GM21360 (cell line): ENCODE data around the gene TTC7B.

Source experiments
- ATAC-seq: cut with Tn5 transposase; IDR thresholded peaks from one replicate; pipeline ENCODE4 v1.9.1; 2021; ENCODE audit warnings: mild to moderate bottlenecking, moderate library complexity; ENCODE audit not compliant: unreplicated experiment

The TTC7B gene

DNA sequence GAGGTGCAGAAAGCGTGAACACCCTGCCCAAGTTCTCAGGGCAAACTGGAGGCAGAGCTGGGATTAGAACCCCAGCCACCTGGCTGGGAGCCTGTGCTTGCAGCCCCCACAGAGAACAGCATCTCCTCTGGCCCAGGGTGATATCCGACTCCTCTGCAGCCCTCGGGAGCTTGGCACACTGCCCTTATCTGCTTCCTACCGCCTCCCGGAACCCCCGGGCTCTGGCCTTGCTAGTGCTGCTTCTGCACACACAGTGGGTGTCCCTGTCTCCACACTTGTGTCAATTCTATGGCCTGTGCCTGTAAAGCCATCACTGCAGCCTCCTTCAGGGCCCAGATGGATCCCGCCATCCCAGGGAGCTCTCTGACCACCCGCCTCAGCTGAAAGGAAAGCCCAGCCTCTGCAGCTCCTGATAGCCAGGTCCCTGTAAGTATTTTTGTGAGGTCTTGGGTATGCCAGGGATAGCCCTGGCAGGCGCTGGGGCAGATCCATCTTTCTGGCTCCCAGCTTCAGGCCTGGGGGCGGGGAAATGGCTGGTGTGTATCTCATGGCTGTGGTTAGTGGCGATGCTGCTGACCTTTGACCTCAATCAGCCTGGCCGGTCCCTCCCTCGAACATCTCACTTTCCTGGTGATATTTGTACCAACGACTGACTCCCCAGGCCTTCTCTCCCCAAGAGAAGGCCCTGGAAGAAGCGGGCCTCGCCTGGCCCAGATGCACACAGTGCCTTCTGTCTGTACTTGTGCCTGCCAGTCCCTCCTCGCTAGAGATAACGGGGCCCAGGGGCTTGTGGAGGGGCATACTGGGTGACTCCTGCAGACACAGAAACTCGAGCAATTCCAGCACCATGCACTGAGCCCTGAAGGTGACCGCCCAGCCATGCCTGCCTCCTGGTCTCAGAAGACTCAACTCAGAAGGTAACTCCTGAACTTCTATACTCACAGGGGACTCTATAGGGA is 235.6 kb downstream of the TTC7B start:
- ATAC-seq: no peak

DNA sequence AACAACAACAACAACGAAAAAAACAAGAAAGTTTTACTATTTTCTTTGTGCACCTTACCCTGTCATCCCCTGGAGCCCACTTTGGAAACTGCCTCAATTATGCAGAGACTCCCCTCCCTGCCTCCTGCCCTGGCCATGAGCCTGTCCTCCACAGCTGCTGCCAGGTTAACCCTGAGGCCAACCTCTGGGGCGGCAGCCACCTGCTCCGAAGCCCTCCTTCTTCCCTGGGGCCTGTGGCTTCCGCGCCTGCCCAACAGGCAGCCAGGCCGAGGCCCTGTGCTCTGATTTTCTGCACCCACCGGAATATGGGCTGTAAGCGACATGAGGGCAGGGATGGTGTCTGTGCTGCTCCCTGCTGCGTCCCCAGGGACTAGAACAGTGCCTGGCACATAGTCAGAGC is 236.4 kb downstream of the TTC7B start:
- no peak for ATAC-seq

DNA sequence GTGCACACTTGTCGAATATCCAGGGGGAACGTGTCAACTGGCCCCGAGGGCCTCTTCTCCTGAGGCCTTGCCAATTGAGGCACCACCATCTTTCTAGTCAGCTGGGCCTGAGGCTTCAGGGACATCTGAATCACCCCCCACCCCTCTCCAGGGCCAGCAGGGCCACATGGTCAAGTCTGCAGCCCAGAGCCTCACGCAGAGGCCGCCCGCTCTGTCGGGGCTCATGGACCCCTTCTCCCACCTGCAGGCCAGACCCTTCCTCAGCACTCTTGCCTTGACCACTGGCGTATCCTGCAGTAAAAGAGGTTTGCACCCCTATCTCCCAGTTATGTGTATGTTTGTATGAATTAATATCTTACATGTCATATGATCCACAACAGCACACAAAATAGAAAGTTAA is 237.1 kb downstream of the TTC7B start:
- no peak for ATAC-seq

DNA sequence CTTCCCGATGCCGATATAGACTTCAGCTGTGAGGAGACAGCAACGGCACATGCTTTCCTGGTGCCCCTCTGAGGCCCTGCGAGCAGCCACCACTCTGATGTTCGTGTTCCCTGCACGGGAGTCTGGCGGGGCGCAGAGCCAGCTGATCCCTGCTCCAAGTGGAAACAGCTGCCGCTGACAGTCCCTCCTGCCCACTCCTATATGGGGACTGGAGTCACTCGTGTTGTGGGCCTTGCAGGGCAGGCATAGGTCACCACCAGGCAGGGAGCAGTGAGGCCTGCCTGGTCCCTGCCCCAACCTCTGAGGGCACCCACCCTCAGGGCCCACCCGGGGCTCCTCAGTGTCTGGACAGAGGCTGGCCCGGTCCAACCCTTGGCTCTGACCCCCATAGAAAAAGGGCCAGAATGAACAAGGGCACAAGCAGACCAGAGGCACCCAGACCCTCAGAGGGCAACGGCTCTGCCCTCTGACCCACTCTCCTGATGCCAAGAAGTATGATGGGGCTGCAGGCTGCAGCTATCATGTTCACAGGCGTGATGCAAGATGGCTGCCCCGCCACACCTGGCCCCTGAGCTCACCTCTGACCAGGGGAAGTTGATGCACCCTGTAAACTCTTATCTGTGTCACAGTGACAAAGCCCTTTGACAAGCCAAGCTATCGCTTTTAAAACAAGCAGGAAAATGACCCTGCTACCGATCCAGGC is 237.8 kb downstream of the TTC7B start:
- ATAC-seq: no peak

DNA sequence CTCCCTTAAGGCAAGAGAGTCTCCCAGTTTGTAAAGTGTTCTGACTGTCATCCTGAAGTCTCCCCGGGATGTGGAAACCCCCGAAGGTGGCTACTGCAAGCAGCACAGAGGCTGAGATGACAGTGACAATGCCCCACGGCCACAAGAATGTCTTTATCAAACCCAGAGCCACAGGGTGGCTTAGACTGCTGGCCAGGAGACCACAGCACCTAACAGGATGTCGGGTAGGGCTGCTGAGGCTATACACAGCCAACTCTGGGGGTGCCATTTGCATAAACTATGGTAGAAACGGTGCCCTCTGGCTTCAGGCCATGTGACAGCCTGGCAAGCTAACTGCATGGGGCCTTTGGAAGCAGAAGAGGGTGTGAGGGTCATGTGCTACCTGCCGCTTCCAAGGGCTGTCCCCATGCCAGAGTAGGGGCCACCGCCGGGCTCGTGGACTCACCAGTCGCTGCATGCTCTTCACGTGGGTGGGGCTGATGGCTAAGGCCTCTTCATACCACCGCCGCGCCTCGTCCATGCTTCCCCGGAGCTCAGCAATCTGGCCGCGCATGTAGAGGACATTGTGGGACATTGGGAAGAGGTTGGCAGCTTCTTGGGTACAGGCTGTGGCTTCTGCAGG is 238.5 kb downstream of the TTC7B start:
- ATAC-seq: no peak

DNA sequence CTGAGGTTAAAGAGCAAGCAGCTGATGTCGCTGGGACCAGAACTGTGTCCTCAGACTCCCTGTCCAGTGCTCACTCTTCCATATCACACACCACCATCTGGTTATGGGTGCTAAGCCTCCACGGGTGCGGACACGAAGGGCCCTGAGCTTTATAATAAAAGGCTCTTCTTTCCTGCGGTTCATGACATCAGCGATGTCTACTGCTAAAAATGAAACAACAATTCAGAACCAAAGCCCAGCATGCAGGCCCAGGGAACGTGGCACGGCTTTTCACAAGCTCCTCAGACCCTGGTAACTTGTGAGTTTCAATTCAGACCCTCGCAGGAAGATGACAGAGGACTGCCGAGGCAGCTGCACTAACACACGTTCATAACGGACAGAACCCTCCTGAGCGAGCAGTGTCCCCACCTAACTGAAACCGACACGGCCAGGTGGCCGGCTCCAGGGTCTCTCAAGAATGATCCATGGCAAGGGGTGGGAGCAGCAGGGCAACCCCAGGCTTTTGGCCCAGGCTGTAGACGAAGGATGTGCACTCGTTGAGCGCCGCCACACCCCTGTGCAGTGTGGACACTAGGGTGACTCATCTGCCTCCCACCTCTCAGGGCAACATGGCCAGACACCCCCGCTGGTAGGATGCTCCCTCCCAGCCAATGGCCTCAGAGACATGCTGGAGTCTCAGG is 239.1 kb downstream of the TTC7B start:
- no peak for ATAC-seq

DNA sequence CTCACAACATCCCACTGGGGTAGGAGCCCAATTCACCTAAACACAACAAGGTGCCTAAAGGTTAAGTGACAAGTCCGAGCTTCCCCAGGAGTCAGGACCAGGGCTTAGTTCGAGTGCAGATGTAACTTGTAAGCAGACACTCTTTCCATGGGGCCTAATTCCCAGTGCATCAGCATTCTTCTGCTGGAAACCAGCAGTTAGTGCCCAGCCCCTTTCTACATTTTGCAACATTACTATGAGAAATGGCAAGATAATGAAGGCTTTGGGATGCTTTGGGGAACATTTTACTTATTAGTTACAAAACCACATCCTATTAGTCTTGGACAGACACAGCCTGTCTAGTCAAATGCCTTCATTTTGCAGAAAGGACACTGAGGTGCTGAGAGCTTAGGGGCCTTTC is 239.6 kb downstream of the TTC7B start:
- no peak for ATAC-seq

DNA sequence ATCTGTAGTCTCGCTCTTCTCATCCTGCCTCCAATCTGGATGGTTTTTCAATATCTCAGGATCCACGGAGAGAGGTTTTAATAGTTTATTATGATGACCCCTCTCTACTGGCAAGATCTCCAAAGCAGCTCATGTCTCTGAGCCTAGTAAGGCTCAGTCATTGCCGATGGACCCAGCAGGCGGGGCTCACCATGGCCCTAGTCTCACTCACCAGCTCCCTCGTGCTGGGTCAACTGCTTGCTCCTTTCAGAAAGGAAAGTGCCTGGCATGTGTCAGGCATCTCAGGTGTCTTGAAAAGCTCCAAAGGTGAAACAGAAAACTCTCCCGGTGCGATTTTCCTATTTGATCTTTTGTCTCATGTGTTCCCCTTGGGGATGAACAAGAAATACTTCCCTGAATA is 240.4 kb downstream of the TTC7B start:
- no peak for ATAC-seq

DNA sequence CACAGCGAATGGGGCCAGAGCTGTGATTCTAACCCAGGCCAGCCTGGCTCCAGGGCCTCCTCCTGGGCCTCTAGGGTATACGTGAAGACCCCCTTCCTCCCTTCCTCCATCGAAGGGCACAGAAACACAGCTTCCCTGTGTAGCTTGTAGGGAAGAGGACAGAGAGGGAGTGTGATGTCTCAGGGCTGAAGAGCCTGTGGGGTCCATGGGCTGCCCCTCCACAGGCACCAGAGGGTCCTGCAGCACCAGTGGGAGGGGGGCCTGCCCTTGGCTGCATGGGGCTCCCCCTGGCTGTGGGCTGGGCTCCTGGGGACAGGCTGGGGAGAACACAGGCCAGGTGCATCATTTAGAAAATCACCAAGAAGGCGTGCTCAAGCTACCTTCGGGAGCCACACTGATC is 240.9 kb downstream of the TTC7B start:
- no peak for ATAC-seq

DNA sequence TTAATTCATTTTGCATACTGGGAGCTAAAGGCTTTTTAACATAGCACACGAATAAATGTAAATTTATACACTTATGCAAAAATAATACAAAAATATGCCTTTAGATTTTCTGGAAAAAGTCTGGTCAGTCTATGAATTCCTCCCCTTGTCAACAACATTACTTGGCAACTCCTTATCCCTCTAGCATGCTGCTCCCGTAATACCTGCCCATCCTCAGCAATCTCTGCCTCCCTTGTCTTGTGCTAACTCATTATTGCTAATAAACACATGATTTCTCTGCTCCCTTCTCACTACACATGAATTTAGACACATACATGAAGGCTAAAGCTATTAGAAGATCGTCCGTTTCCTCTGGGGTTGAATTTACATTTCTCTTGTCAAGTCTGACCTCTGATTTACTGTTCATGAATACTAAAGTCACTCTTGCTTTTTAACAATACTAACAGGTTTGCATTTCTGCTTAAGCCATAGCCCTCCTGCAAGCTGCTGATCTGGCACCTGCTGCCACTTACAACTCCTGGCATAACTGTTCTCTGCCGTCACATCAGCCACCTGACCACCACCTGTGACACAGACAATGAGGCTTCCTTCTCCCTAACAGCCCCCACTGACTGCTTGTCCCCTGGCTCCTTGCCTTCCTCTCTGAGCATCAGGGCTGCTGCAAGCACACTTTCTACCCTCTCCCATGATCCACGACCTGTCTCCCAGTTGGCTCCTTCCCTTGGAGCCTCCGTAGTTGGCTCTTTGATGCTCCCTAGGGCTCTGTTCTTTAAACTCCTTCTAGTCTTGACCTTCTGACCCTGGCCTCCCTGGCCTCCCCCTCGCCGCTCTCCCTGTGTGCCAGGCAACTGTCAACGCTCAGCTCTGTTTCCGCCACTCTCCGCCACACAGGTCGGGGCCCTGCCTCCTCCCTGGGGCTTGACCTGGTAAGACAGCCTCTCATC is 241.8 kb downstream of the TTC7B start:
- no peak for ATAC-seq

DNA sequence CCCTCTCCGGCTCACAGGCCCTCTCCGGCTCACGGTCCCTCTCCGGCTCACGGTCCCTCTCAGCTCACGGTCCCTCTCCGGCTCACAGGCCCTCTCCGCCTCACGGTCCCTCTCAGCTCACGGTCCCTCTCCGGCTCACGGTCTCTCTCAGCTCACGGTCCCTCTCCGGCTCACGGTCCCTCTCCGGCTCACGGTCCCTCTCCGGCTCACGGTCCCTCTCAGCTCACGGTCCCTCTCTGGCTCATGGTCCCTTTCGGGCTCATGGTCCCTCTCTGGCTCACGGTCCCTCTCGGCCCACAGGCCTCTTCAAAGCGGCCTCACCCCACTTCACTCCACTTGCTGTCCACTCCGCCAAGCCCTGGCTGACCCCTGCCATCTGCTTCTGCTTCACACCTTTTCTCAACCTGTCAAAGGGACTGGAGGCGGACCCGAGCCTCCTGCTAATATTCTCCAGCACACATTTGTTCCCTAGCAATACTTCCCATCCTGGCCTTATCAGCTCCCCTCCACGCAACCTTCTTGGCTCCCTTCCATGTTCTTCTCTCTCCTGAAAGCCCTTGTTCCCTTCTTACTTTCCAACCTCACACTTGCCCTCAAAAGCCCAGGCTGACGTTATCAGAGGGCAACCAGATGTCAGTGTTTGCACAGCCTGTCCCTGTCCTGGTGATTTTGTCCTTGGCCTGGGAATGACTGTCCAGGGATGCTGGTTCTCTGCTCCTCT is 242.7 kb downstream of the TTC7B start:
- ATAC-seq: no peak

DNA sequence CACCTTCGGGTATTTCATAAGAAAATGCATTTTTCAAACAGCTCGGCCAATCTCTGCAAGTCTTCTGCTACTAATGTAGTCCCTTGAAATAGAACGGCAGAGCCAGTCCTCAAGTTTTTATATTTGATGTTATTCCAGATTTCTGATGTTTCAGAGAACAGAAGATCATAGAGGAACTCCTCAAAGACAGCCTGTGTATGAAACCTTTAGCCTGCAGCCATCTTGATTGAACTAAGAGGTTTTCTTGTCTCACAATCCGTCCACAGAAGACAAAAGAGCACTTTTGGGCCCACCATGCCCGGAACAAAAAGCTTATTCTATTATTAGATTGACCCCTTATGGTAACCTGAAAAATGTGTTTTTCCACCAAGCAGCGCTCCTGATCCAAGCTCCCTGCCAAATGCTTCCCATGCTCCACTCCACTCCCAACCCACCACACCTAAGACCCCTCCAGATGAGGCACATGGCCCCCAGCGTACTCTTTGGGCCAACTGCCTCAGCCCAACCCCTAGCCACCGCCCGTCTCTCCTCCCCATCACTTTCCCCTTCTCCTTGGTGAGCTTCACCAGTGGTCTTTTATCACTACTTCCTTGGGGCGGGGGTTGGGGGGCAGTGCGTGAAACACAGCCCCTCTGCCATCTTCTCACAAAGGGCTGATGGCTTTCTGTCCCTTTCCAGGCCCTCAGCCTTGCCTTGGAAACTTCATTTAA is 243.6 kb downstream of the TTC7B start:
- no peak for ATAC-seq

DNA sequence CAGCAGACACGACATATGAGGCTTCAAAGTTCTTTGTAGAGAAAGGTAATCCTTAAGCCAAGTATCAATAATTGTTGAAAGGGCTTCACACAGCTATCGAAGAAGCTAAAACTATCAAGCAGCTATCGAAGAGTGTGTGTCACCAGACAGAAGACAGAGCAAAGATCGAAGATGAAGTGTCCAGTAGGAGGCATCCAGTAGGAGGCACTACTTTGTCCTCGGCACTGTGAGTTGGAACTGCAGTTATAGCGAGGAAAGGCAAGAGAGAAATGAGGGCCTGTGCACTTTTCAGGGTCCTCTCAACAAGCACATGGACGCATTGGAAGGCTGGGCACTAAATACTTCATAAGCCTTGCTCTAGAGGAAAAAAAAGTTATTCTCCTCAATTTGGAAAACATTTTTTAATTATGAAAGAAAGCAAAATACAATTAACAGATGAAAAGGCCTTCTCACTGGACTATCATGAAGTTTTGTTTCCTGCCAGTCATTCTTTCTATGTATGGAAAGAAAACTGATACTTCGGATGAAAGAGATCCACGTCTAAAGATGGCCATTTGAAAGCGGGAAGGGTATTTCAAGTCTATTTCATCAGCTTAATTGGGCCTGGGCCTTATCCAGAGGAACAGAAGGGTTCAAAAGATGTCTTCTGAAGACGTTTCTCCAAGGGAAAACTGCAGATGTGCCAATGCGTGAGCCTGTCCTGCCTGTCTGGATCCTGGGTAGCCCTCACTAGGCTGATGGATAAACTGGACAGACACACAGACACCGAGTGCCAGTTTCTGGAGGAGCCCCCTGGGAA is 244.9 kb downstream of the TTC7B start:
- no peak for ATAC-seq

DNA sequence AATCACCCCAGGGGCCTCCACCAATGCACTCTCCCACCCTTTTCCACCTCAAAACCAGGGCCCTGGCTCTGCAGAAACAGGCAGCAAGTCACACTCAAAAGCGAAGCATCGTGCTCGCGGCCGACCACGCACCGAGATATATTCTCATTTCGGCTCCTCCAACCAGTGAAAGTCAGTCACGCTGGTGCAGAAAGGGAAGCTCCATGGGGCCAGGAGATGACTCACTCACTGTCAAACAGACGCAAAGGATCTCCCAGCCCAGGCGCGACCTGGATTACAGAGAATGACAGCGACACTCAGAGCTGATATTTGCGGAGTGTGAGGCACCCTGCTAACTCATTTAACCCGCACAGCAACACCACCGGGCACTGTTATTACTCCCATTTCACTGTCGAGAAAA is 245.8 kb downstream of the TTC7B start:
- no peak for ATAC-seq

DNA sequence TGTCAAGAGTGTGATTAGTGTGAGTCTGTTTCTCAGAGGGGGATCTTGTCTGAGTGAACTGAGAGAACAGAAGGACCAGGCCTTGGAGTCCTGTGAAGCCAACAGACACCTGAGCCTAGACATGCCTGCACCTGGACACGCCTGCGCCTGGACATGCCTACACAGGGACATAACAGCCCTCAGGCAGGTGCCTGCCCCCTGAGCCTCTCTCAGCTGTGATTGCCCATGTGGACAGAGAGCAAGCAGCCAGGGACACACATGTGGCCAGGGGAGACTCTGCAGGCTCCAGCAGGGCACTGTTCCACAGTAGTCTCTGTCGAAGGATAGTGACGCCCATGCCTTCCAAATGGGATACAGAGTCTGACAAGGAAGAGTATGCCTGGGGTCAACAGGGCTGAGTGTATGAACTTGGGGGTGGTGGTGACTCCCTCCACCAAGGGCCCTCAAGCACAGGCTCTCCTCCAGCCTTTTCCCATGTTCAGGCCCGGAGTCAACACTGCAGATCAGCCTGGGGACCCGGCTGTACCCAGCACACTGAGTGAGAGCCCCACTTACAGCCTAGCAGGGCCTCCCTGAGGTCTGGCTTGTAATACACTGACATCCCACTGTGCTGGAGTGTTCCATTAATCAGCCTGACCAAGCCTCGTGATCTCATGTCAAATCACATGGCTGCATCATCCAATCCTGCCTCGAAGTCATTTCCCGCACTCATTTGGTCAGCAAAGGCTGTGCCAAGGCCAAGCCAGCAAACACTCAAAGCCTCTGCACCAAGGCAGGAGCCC is 246.4 kb downstream of the TTC7B start:
- no peak for ATAC-seq

DNA sequence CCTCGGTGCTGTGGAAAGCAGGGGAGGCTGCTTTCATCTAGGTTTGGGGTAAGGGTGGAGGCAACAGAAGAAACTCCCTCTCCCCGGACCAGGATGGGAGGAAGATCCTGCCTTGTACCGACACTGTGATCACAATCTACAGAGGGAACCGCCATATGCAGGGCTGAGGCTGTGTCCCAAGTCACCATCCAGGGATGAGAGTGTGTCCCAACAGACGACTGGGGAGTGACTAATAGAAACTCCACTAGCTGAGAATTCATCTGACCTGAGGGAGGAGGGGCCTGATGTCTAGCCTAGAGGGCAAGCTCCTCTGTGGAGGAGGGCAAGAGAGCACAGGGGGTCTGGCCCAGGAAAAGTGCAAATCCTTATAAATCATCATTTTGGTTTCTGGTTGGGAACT is 247.0 kb downstream of the TTC7B start:
- ATAC-seq: no peak

DNA sequence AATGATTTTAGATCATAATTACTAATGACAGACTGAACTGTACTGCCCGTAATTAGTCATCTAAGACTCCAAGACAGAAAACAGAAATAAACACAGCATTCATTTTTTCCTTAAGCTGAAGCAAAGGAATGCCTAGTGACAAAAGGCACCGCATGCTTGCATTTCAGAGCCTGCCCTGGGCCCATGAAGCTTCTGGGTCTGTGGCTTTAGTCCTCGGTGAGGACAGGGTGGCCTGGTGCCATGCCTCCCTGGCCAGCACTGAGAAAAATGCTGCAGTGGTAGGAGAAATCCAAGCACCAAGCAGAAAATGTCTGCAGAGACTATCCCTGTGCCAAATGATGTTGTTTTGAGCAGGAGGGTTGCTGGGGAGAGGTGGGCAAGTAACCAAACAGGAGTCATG is 247.8 kb downstream of the TTC7B start:
- ATAC-seq: no peak
